HepG2 (cell line): ENCODE data around the gene JSRP1. TPM values are rescaled to one million over a fixed set of nuclear protein-coding genes. Genes with fewer than 3 reads are reported as not detected.
A peak's percentile ranks its signal among the peaks of the same experiment; 100 is the strongest.

Experiments used
- BORCS8-MEF2B ChIP-seq: sonication (generic); formaldehyde crosslinking; IDR thresholded peaks from 2 replicates; pipeline ENCODE4 v1.8.0; 2022; ENCODE audit warnings: mild to moderate bottlenecking, missing genetic modification reagents
- FOXM1 ChIP-seq: sonication (generic); formaldehyde crosslinking; IDR thresholded peaks from 2 replicates; pipeline ENCODE4 v1.5.0; 2020; ENCODE audit warnings: missing genetic modification reagents
- GPN1 ChIP-seq: sonication (generic); formaldehyde crosslinking; IDR thresholded peaks from 2 replicates; pipeline ENCODE4 v1.5.1; 2020; ENCODE audit warnings: missing genetic modification reagents, borderline replicate concordance
- HDAC6 ChIP-seq: fragments of 200-600 bp; sonication (generic); IDR thresholded peaks from 2 replicates; pipeline ENCODE4 v1.7.0; 2017; ENCODE audit warnings: mild to moderate bottlenecking, antibody characterized with exemption, low read length, low read depth
- HNRNPK ChIP-seq: fragments of 200-400 bp; formaldehyde crosslinking; IDR thresholded peaks from 2 replicates; pipeline ENCODE4 v1.6.1; 2018; ENCODE audit warnings: low read length, low read depth, moderate library complexity, mild to moderate bottlenecking; ENCODE audit not compliant: poor library complexity, severe bottlenecking
- JDP2 ChIP-seq: sonication (generic); formaldehyde crosslinking; IDR thresholded peaks from 2 replicates; pipeline ENCODE4 v1.8.1; 2022; ENCODE audit warnings: missing genetic modification reagents, borderline replicate concordance
- NAIF1 ChIP-seq: sonication (generic); formaldehyde crosslinking; IDR thresholded peaks from 2 replicates; pipeline ENCODE4 v1.5.0; 2020; ENCODE audit warnings: mild to moderate bottlenecking, missing genetic modification reagents, borderline replicate concordance
- SOX13 ChIP-seq, 3 experiments: fragments of 450-650 bp in 1 of 3; sonication (generic) in 1 of 3; formaldehyde crosslinking in 1 of 3; IDR thresholded peaks in 2 of 3; conservative IDR thresholded peaks in 1 of 3; 2 replicates each; pipeline versions ENCODE4 v1.5.0 to v1.6.1; 2016 to 2020; ENCODE audit warnings: antibody characterized with exemption in 1 of 3, mild to moderate bottlenecking in 1 of 3, missing compliant biosample characterization in 1 of 3, missing genetic modification reagents in 1 of 3, moderate library complexity in 1 of 3
- SP4 ChIP-seq: sonication (generic); formaldehyde crosslinking; IDR thresholded peaks from 2 replicates; pipeline ENCODE4 v1.8.1; 2023; ENCODE audit warnings: mild to moderate bottlenecking, missing genetic modification reagents
- TAF15 ChIP-seq: fragments of 200-400 bp; formaldehyde crosslinking; IDR thresholded peaks from one replicate; pipeline ENCODE4 v1.6.1; 2018; ENCODE audit warnings: mild to moderate bottlenecking, low read depth, low read length; ENCODE audit not compliant: poor library complexity, severe bottlenecking
- ZNF10 ChIP-seq: sonication (generic); formaldehyde crosslinking; IDR thresholded peaks from 2 replicates; pipeline ENCODE4 v1.4.0; 2020; ENCODE audit warnings: mild to moderate bottlenecking, low read depth, missing genetic modification reagents, borderline replicate concordance
- ZNF33B ChIP-seq: sonication (generic); formaldehyde crosslinking; IDR thresholded peaks from 2 replicates; pipeline ENCODE4 v1.5.1; 2020; ENCODE audit warnings: mild to moderate bottlenecking, missing genetic modification reagents
- ZNF367 ChIP-seq: sonication (generic); formaldehyde crosslinking; IDR thresholded peaks from 2 replicates; pipeline ENCODE4 v1.4.0; 2020; ENCODE audit warnings: missing genetic modification reagents, borderline replicate concordance
- ZNF382 ChIP-seq: sonication (generic); formaldehyde crosslinking; IDR thresholded peaks from 2 replicates; pipeline ENCODE4 v1.5.0; 2020; ENCODE audit warnings: missing genetic modification reagents, mild to moderate bottlenecking, borderline replicate concordance
- ZNF446 ChIP-seq: sonication (generic); formaldehyde crosslinking; IDR thresholded peaks from 2 replicates; pipeline ENCODE4 v1.5.0; 2020; ENCODE audit warnings: mild to moderate bottlenecking, missing genetic modification reagents
- ZNF773 ChIP-seq: sonication (generic); formaldehyde crosslinking; IDR thresholded peaks from 2 replicates; pipeline ENCODE4 v1.4.0; 2020; ENCODE audit warnings: missing genetic modification reagents, borderline replicate concordance
- polyA plus RNA-seq, 8 experiments: library from polyadenylated mRNA; depleted of rRNA in 3 of 8; stranded (reverse) in 7 of 8; unstranded in 1 of 8; fragments of >200 nt; fragmentation: Illumina TruSeq in 4 of 8; extraction: Trizol in 4 of 8; gene quantifications; 2 replicates each; pipeline versions ENCODE4 v1.2.1 to v1.2.3, GENCODE V29; 2011 to 2016; ENCODE audit warnings: low read depth in 4 of 8, missing spikeins in 1 of 8, mixed read lengths in 1 of 8; ENCODE audit not compliant: insufficient read depth in 1 of 8
- total RNA-seq, 5 experiments: library from RNA; depleted of rRNA; stranded (reverse); fragments of >200 nt; fragmentation: Illumina TruSeq; extraction: Trizol; gene quantifications; 2 replicates each; pipeline ENCODE4 v1.2.3, GENCODE V29; 2016; ENCODE audit warnings: low read depth in 1 of 5
- TF ChIP-seq, protein P1 (sequence below): sonication (generic); formaldehyde crosslinking; IDR thresholded peaks from 2 replicates; pipeline ENCODE4 v1.5.0; 2020; ENCODE audit warnings: missing genetic modification reagents
- TF ChIP-seq, protein P2 (sequence below): sonication (generic); formaldehyde crosslinking; conservative IDR thresholded peaks from 2 replicates; pipeline ENCODE4 v1.4.0; 2020; ENCODE audit warnings: missing genetic modification reagents
- TF ChIP-seq, protein P3 (sequence below): sonication (generic); formaldehyde crosslinking; IDR thresholded peaks from 2 replicates; pipeline ENCODE4 v1.8.0; 2022; ENCODE audit warnings: missing genetic modification reagents, mild to moderate bottlenecking, inconsistent platforms, borderline replicate concordance
- TF ChIP-seq, protein P4 (sequence below): sonication (generic); formaldehyde crosslinking; IDR thresholded peaks from 2 replicates; pipeline ENCODE4 v1.4.0; 2020; ENCODE audit warnings: missing genetic modification reagents

Gene JSRP1
- total and polyA plus RNA-seq, 2 of the 13 experiments (the other 11 are each of a cell fraction or from before 2014, with no cell fraction given) = 0.16 to 0.38 TPM

DNA sequence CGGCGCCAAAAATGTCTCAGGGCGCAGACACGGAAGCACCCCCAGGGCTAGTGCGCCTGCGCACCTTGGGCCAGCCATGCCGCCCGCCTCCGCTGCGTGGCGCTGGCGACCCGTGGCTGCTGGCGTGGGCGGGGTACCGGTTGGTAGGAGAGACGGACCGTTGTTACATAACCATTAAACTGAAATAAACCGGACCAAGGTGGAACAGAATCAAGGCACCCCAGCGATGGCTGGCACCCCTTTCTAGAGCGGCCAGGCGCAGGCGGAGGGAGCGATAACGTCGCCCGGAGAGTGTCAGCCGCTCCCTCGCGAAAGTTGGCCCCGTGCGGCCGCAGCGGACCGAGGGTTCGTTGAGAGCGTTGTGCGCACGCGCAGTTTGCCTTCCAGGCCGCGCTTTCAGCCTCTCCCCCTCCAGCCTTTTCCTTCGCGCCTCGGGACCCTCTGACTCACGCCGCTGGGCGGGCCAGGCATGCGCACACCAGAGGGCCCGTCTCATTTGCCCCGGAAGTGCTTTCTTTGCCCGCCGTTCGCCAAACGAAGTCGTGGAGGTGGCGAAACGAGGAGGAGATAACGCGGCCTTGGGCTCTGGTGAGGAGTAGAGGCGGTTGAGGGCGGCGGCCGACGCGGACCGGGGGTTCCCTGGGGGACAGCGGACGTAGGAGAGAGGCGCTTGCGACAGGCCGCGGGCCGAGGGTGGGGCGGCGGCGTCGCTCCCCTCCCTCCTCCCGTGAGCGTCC lies 19.7 kb downstream of the JSRP1 start, which contains the start of the genes PLEKHJ1 and SF3A2 (continued):
- TF ChIP-seq, protein P1, sequence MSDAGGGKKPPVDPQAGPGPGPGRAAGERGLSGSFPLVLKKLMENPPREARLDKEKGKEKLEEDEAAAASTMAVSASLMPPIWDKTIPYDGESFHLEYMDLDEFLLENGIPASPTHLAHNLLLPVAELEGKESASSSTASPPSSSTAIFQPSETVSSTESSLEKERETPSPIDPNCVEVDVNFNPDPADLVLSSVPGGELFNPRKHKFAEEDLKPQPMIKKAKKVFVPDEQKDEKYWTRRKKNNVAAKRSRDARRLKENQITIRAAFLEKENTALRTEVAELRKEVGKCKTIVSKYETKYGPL (CRISPR knock-in tag) = peak; percentile 99
- TF ChIP-seq JDP2 (CRISPR knock-in tag) (no peak), NAIF1 (CRISPR knock-in tag) (peak; percentile 85), FOXM1 (no peak), ZNF773 (CRISPR knock-in tag) (no peak), ZNF10 (no peak), ZNF446 (CRISPR knock-in tag) (peak; percentile 86; the same call in 1 of the 2 replicates), HDAC6 (no peak), ZNF382 (CRISPR knock-in tag) (no peak), GPN1 (CRISPR knock-in tag) (0 out of 2 replicates have a peak, but pooled peaks have one; percentile 45), BORCS8-MEF2B (CRISPR knock-in tag) (peak; percentile 99), TAF15 (peak; percentile 12), SOX13 (IDR thresholded peaks at IDR 0.05) (peak; percentile 1; the same call in 1 of the 2 replicates), SOX13 (CRISPR knock-in tag; conservative IDR thresholded peaks at IDR 0.05 in 1 of 2, IDR thresholded peaks at IDR 0.05 in 1 of 2) (peak in 1 of 2 experiments; percentile 58; a peak in 2 of 4 replicates), ZNF33B (CRISPR knock-in tag) (peak; percentile 84; the same call in 1 of the 2 replicates), ZNF367 (CRISPR knock-in tag) (no peak), SP4 (CRISPR knock-in tag) (peak; percentile 90), HNRNPK (peak; percentile 39)
- TF ChIP-seq, protein P2, sequence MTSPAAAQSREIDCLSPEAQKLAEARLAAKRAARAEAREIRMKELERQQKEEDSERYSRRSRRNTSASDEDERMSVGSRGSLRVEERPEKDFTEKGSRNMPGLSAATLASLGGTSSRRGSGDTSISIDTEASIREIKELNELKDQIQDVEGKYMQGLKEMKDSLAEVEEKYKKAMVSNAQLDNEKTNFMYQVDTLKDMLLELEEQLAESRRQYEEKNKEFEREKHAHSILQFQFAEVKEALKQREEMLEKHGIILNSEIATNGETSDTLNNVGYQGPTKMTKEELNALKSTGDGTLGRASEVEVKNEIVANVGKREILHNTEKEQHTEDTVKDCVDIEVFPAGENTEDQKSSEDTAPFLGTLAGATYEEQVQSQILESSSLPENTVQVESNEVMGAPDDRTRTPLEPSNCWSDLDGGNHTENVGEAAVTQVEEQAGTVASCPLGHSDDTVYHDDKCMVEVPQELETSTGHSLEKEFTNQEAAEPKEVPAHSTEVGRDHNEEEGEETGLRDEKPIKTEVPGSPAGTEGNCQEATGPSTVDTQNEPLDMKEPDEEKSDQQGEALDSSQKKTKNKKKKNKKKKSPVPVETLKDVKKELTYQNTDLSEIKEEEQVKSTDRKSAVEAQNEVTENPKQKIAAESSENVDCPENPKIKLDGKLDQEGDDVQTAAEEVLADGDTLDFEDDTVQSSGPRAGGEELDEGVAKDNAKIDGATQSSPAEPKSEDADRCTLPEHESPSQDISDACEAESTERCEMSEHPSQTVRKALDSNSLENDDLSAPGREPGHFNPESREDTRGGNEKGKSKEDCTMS (CRISPR knock-in tag) = peak; percentile 87
- TF ChIP-seq, protein P3, sequence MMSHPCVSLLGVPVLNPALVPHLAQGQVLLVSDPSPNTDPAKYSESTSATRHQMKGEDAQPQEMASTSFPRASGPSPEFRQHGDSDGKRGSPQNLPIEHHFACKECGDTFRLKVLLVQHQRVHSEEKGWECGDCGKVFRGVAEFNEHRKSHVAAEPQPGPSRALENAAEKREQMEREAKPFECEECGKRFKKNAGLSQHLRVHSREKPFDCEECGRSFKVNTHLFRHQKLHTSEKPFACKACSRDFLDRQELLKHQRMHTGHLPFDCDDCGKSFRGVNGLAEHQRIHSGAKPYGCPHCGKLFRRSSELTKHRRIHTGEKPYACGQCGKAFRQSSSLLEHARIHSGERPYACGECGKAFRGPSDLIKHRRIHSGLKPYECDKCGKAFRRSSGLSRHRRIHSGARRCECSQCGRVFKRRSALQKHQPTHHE (CRISPR knock-in tag) = peak; percentile 94
- TF ChIP-seq, protein P4, sequence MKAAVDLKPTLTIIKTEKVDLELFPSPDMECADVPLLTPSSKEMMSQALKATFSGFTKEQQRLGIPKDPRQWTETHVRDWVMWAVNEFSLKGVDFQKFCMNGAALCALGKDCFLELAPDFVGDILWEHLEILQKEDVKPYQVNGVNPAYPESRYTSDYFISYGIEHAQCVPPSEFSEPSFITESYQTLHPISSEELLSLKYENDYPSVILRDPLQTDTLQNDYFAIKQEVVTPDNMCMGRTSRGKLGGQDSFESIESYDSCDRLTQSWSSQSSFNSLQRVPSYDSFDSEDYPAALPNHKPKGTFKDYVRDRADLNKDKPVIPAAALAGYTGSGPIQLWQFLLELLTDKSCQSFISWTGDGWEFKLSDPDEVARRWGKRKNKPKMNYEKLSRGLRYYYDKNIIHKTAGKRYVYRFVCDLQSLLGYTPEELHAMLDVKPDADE (CRISPR knock-in tag) = peak; percentile 89; the same call in 1 of the 2 replicates
